DOHH2 (cell line): ENCODE results near the gene FMNL2.

Experiments used
- H3F3A ChIP-seq: fragments of 200-600 bp; sonication (generic), shearing (Covaris generic); 2 replicates; pipeline ENCODE4 v1.6.0; 2016; ENCODE audit warnings: antibody characterized with exemption, mild to moderate bottlenecking; ENCODE audit not compliant: control insufficient read depth, insufficient read depth
- H3K27ac ChIP-seq: fragments of 200-600 bp; sonication (generic); 2 replicates; pipeline ENCODE4 v1.5.1; 2014; ENCODE audit warnings: low read depth, mild to moderate bottlenecking, low read length, moderate library complexity
- H3K27me3 ChIP-seq: fragments of 200-600 bp; sonication (generic); 2 replicates; pipeline ENCODE4 v1.6.1; 2014; ENCODE audit warnings: mild to moderate bottlenecking, low read length, mixed read lengths; ENCODE audit not compliant: control insufficient read depth
- H3K36me3 ChIP-seq: fragments of 200-600 bp; sonication (generic); 2 replicates; pipeline ENCODE4 v1.6.1; 2014; ENCODE audit warnings: mild to moderate bottlenecking, low read length, moderate library complexity, mixed read lengths; ENCODE audit not compliant: control insufficient read depth
- H3K4me1 ChIP-seq: fragments of 200-600 bp; sonication (generic); 2 replicates; pipeline ENCODE4 v1.6.1; 2014; ENCODE audit warnings: mild to moderate bottlenecking, low read length, mixed read lengths; ENCODE audit not compliant: control insufficient read depth
- H3K4me2 ChIP-seq: fragments of 200-600 bp; sonication (generic); 2 replicates; pipeline ENCODE4 v1.6.0; 2014; ENCODE audit warnings: mild to moderate bottlenecking, low read length, moderate library complexity
- H3K4me3 ChIP-seq: fragments of 200-600 bp; sonication (generic); 2 replicates; pipeline ENCODE4 v1.5.1; 2014; ENCODE audit warnings: mild to moderate bottlenecking, low read length, mixed read lengths
- H3K79me2 ChIP-seq: fragments of 200-600 bp; sonication (generic); 2 replicates; pipeline ENCODE4 v1.6.1; 2014; ENCODE audit warnings: mild to moderate bottlenecking, low read length, mixed read lengths; ENCODE audit not compliant: control insufficient read depth
- H3K9me2 ChIP-seq: fragments of 200-600 bp; sonication (generic); replicated peaks from 2 replicates; pipeline ENCODE4 v1.6.1; 2014; ENCODE audit warnings: mild to moderate bottlenecking, low read length, mixed read lengths; ENCODE audit not compliant: control insufficient read depth
- H3K9me3 ChIP-seq: fragments of 200-600 bp; sonication (generic); 2 replicates; pipeline ENCODE4 v1.6.1; 2014; ENCODE audit warnings: antibody characterized with exemption, low read length, mixed read lengths; ENCODE audit not compliant: control insufficient read depth, insufficient read depth
- H4K20me1 ChIP-seq: fragments of 200-600 bp; sonication (generic); 2 replicates; pipeline ENCODE4 v1.6.0; 2014; ENCODE audit warnings: low read depth, mild to moderate bottlenecking, antibody characterized with exemption, low read length, moderate library complexity; ENCODE audit not compliant: control insufficient read depth, insufficient read depth
- CTCF ChIP-seq: fragments of 200-600 bp; sonication (generic); IDR thresholded peaks from one replicate; pipeline ENCODE4 v1.5.1; 2014; ENCODE audit warnings: antibody characterized with exemption, mild to moderate bottlenecking, low read depth, low read length; ENCODE audit not compliant: poor library complexity, severe bottlenecking
- EZH2phosphoT487 ChIP-seq: fragments of 200-600 bp; sonication (generic); IDR thresholded peaks from 2 replicates; pipeline ENCODE4 v1.6.1; 2017; ENCODE audit warnings: borderline replicate concordance, mild to moderate bottlenecking, antibody characterized with exemption, low read length, moderate library complexity, mixed read lengths

FMNL2 gene

GRCh38 chr2:152445375-152445774 is 110.4 kb downstream of the FMNL2 start:
- H3K79me2 ChIP-seq = no peaks in the 10 kb centered on the region
- H3K4me2 ChIP-seq = no peak overlapping the region

GRCh38 chr2:152445791-152446201 is 110.8 kb downstream of the FMNL2 start:
- Histone ChIP-seq H3K27ac (no peak overlapping the region), H3K4me2 (no peak overlapping the region)

More at GRCh38 chr2:152445375-152445774, 110.4 kb downstream of the FMNL2 start:
- Histone ChIP-seq H4K20me1 (no peaks in the 10 kb centered on the region), H3K9me3 (no peaks in the 10 kb centered on the region), H3K4me1 (no peaks in the 10 kb centered on the region), H3F3A (no peaks in the 10 kb centered on the region), H3K9me2 (no peaks in the 10 kb centered on the region), H3K4me3 (no peak overlapping the region), H3K36me3 (no peaks in the 10 kb centered on the region), H3K27me3 (0 out of 2 replicates have a peak, but pooled peaks cover 4% of the 10 kb centered on the region), H3K27ac (no peak overlapping the region)
- TF ChIP-seq CTCF (no peak), EZH2phosphoT487 (no peak)

GRCh38 chr2:152446213-152446612 is 111.2 kb downstream of the FMNL2 start:
- TF ChIP-seq EZH2phosphoT487 (no peak), CTCF (no peak)
- 0 out of 2 replicates have a peak, but pooled peaks cover 4% of the 10 kb centered on the region for H3K27me3 ChIP-seq
- no peaks in the 10 kb centered on the region for H3K9me2 ChIP-seq
- H3K9me3 ChIP-seq = no peaks in the 10 kb centered on the region
- no peak overlapping the region for H3K4me2 ChIP-seq
- H3K27ac ChIP-seq = no peak overlapping the region
- no peak overlapping the region for H3K4me3 ChIP-seq
- H3K79me2 ChIP-seq = no peaks in the 10 kb centered on the region
- no peaks in the 10 kb centered on the region for H4K20me1 ChIP-seq
- no peaks in the 10 kb centered on the region for H3K4me1 ChIP-seq
- H3F3A ChIP-seq = no peaks in the 10 kb centered on the region
- H3K36me3 ChIP-seq = no peaks in the 10 kb centered on the region

More at GRCh38 chr2:152445791-152446201, 110.8 kb downstream of the FMNL2 start:
- no peaks in the 10 kb centered on the region for H4K20me1 ChIP-seq
- H3K36me3 ChIP-seq = no peaks in the 10 kb centered on the region
- no peaks in the 10 kb centered on the region for H3K9me2 ChIP-seq
- no peak overlapping the region for H3K4me3 ChIP-seq
- 0 out of 2 replicates have a peak, but pooled peaks cover 4% of the 10 kb centered on the region for H3K27me3 ChIP-seq
- TF ChIP-seq EZH2phosphoT487 (no peak), CTCF (no peak)
- H3F3A ChIP-seq = no peaks in the 10 kb centered on the region
- H3K9me3 ChIP-seq = no peaks in the 10 kb centered on the region
- no peaks in the 10 kb centered on the region for H3K4me1 ChIP-seq
- no peaks in the 10 kb centered on the region for H3K79me2 ChIP-seq
